Tibial nerve (tissue), 4 donors: ENCODE data around the gene GPHN.

Experiments
- CTCF ChIP-seq, 5 experiments: fragments of 200-600 bp in 3 of 5; fragments of 450-650 bp in 2 of 5; sonication (generic) in 3 of 5; IDR thresholded peaks; one replicate each; pipeline ENCODE4 v1.5.1; 2016 to 2019; ENCODE audit warnings: antibody characterized with exemption in 5 of 5, mild to moderate bottlenecking in 3 of 5, moderate library complexity in 2 of 5
- EP300 ChIP-seq, 2 donors: sonication (generic); formaldehyde crosslinking; IDR thresholded peaks; one replicate each; pipeline ENCODE4 v1.6.1; 2017; ENCODE audit warnings: antibody characterized with exemption in 2 of 2, mild to moderate bottlenecking in 1 of 2
- POLR2A ChIP-seq, 2 donors: fragments of 450-650 bp; IDR thresholded peaks; one replicate each; pipeline ENCODE4 v1.6.1; 2017; ENCODE audit warnings: antibody characterized with exemption in 2 of 2, mild to moderate bottlenecking in 2 of 2, moderate library complexity in 2 of 2

- TF ChIP-seq CTCF (IDR thresholded peaks at IDR 0.05) (no peak), POLR2A (IDR thresholded peaks at IDR 0.05) (no peak), EP300 (IDR thresholded peaks at IDR 0.05) (no peak)
Observed at GRCh38 chr14:66998013-66998412, 490.1 kb downstream of the GPHN start.
